ENCODE measurements around the gene PRKCB. TPM values are rescaled to one million over a fixed set of nuclear protein-coding genes. Genes with fewer than 3 reads are reported as not detected.
"Not testable (repeated sequence)": the region's sequence is repeated elsewhere in the genome, so short reads cannot be mapped to it uniquely, and the experiment has no call there.

PRKCB gene
- total RNA-seq, 2 donors from 2014 or later: 4.1 to 4.7 TPM

- DNase-seq: no peak
- intact Hi-C loops (cut with DNase I): no loop called here
- no peak for ATAC-seq
These were observed 61.3 kb downstream of the PRKCB start for GRCh38 chr16:23896832-23897821.

- DNase-seq (no peak), ATAC-seq (no peak)
- intact Hi-C loops (cut with DNase I): no loop called here
These were observed 63.1 kb downstream of the PRKCB start for GRCh38 chr16:23898682-23899430.

- ATAC-seq (no peak), DNase-seq (no peak)
- intact Hi-C loops (cut with DNase I): no loop called here
These were observed 64.1 kb downstream of the PRKCB start for GRCh38 chr16:23899869-23900268.

GRCh38 chr16:23900480-23901177 lies 64.8 kb downstream of the PRKCB start:
- DNase-seq (no peak), ATAC-seq (no peak)
- intact Hi-C loops (cut with DNase I): no loop called here

GRCh38 chr16:23901178-23902033 lies 65.6 kb downstream of the PRKCB start:
- intact Hi-C loops (cut with DNase I): no loop called here
- peak; percentile 27 for DNase-seq
- ATAC-seq: peak in 1 of 2 donors; percentile 23

GRCh38 chr16:23902034-23902747 lies 66.4 kb downstream of the PRKCB start:
- no peak for ATAC-seq
- intact Hi-C loops (cut with DNase I): no loop called here
- DNase-seq: no peak

GRCh38 chr16:23902748-23903414 lies 67.1 kb downstream of the PRKCB start:
- intact Hi-C loops (cut with DNase I): no loop called here
- ATAC-seq (no peak), DNase-seq (no peak)

- ATAC-seq (peak; percentile 77 to 92), DNase-seq (peak; percentile 30)
- intact Hi-C loops (cut with DNase I): no loop called here
These were observed 69.2 kb downstream of the PRKCB start for GRCh38 chr16:23905027-23905426.

GRCh38 chr16:23907457-23907902 lies 71.7 kb downstream of the PRKCB start:
- ATAC-seq (no peak), DNase-seq (no peak)
- intact Hi-C loops (cut with DNase I): no loop called here

- ATAC-seq (no peak), DNase-seq (no peak)
- intact Hi-C loops (cut with DNase I): no loop called here
These were observed 72.1 kb downstream of the PRKCB start for GRCh38 chr16:23907903-23908302.

- no peak for DNase-seq
- intact Hi-C loops (cut with DNase I): no loop called here
- ATAC-seq: no peak
These were observed 73.0 kb downstream of the PRKCB start for GRCh38 chr16:23908790-23909189.

- DNase-seq: no peak
- intact Hi-C loops (cut with DNase I): no loop called here
- ATAC-seq: no peak
These were observed 74.1 kb downstream of the PRKCB start for GRCh38 chr16:23909792-23910418.

GRCh38 chr16:23914946-23915530 lies 79.3 kb downstream of the PRKCB start:
- ATAC-seq (no peak), DNase-seq (no peak)
- intact Hi-C loops (cut with DNase I): no loop called here

- DNase-seq; intact Hi-C loops (cut with DNase I); ATAC-seq: not testable (repeated sequence)
These were observed 80.8 kb downstream of the PRKCB start for GRCh38 chr16:23916552-23916951.

GRCh38 chr16:23917621-23918020 lies 81.8 kb downstream of the PRKCB start:
- intact Hi-C loops (cut with DNase I): no loop called here
- no peak for ATAC-seq

GRCh38 chr16:23920446-23920845 lies 84.7 kb downstream of the PRKCB start:
- no peak for DNase-seq
- no peak for ATAC-seq
- intact Hi-C loops (cut with DNase I): no loop called here

More at GRCh38 chr16:23917621-23918020, 81.8 kb downstream of the PRKCB start:
- no peak for DNase-seq

- DNase-seq (no peak), ATAC-seq (no peak)
- intact Hi-C loops (cut with DNase I): no loop called here
These were observed 85.1 kb downstream of the PRKCB start for GRCh38 chr16:23920899-23921298.
